HepG2 (cell line): ENCODE results near the gene DTWD2. TPM values are rescaled to one million over a fixed set of nuclear protein-coding genes. Genes with fewer than 3 reads are reported as not detected.

Experiments
- CCAR2 ChIP-seq: fragments of 200-400 bp; formaldehyde crosslinking; optimal IDR thresholded peaks from 2 replicates; pipeline ENCODE3; 2018; ENCODE audit warnings: low read depth, mild to moderate bottlenecking, low read length, moderate library complexity
- HCFC1 ChIP-seq: fragments of 150-350 bp; IDR thresholded peaks from 2 replicates; pipeline ENCODE4 v1.6.1; 2014; ENCODE audit warnings: low read depth, low read length
- SP2 ChIP-seq: sonication (generic); formaldehyde crosslinking; IDR thresholded peaks from 2 replicates; pipeline ENCODE4 v1.5.1; 2020; ENCODE audit warnings: mild to moderate bottlenecking, missing genetic modification reagents
- ZBTB38 ChIP-seq: sonication (generic); formaldehyde crosslinking; IDR thresholded peaks from 2 replicates; pipeline ENCODE4 v1.5.1; 2020; ENCODE audit warnings: mild to moderate bottlenecking, missing genetic modification reagents
- ZNF263 ChIP-seq: sonication (generic); formaldehyde crosslinking; IDR thresholded peaks from 2 replicates; pipeline ENCODE4 v1.4.0; 2020; ENCODE audit warnings: missing genetic modification reagents
- ZNF816 ChIP-seq: sonication (generic); formaldehyde crosslinking; IDR thresholded peaks from 2 replicates; pipeline ENCODE4 v1.8.0; 2022; ENCODE audit warnings: missing genetic modification reagents, mild to moderate bottlenecking, borderline replicate concordance
- polyA plus RNA-seq, 8 experiments: library from polyadenylated mRNA; depleted of rRNA in 3 of 8; stranded (reverse) in 7 of 8; unstranded in 1 of 8; fragments of >200 nt; fragmentation: Illumina TruSeq in 4 of 8; extraction: Trizol in 4 of 8; gene quantifications; 2 replicates each; pipeline versions ENCODE4 v1.2.1 to v1.2.3, GENCODE V29; 2011 to 2016; ENCODE audit warnings: low read depth in 4 of 8, missing spikeins in 1 of 8, mixed read lengths in 1 of 8; ENCODE audit not compliant: insufficient read depth in 1 of 8
- total RNA-seq, 5 experiments: library from RNA; depleted of rRNA; stranded (reverse); fragments of >200 nt; fragmentation: Illumina TruSeq; extraction: Trizol; gene quantifications; 2 replicates each; pipeline ENCODE4 v1.2.3, GENCODE V29; 2016; ENCODE audit warnings: low read depth in 1 of 5
- TF ChIP-seq, protein P1 (sequence below): sonication (generic); formaldehyde crosslinking; IDR thresholded peaks from 2 replicates; pipeline ENCODE4 v1.4.0; 2020; ENCODE audit warnings: missing genetic modification reagents
- TF ChIP-seq, protein P2 (sequence below): sonication (generic); formaldehyde crosslinking; IDR thresholded peaks from 2 replicates; pipeline ENCODE4 v1.4.0; 2020; ENCODE audit warnings: missing genetic modification reagents
- TF ChIP-seq, protein P3 (sequence below): sonication (generic); formaldehyde crosslinking; IDR thresholded peaks from one replicate; pipeline ENCODE4 v1.5.1; 2020; ENCODE audit warnings: mild to moderate bottlenecking, missing genetic modification reagents; ENCODE audit errors: not compliant biosample characterization
- TF ChIP-seq, protein P4 (sequence below): sonication (generic); formaldehyde crosslinking; IDR thresholded peaks from 2 replicates; pipeline ENCODE4 v1.5.1; 2020; ENCODE audit warnings: mild to moderate bottlenecking, missing genetic modification reagents, moderate library complexity
- TF ChIP-seq, protein P5 (sequence below): sonication (generic); formaldehyde crosslinking; IDR thresholded peaks from 2 replicates; pipeline ENCODE4 v1.4.0; 2020; ENCODE audit warnings: missing genetic modification reagents

Gene DTWD2
- total and polyA plus RNA-seq, 2 of the 13 experiments (the other 11 are each of a cell fraction or from before 2014, with no cell fraction given): 1.6 to 6.0 TPM

DNA sequence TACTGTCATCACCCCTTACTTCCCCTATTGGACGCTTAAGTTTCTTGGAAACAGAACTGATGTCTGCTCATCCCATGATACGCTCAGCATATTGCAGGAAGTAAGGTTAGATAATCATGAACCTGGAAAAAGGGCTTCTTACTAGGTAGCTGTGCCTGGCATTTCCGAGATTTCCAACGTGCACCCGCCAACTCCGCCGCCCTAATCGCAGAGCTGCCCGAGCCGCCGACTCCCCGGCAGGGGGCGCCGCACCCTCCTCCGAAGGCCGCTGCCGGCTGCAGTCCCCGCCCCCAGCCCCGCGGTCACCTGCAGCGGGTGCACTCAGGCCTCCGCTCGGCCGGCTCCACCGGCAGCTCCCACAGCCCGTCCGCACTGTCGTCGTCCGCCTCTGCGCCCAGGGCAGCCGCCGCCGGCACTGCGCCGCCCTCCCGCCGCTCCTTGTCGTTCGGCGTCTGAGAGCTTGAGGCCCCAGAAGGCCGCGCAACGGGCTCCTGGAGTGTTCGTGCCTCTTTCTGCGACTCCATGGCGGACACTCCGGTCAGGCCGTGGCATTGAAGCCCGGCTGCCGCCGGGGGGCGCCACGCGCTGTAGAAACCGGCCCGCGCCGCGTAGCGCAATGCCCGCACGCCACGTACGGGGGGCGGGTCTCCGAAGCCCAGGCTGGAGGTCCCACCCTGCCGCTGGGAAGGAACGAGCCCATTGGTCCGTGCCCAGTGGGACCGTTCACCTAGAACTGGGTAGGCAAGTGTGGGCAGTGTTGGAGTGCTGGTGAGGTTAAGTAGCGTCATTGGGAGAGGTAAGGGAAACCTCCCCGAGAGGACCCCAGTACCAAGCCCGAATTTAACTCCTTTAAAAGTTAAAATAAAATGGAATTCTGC is at the start of gene DTWD2 (continued):
- TF ChIP-seq, protein P1, sequence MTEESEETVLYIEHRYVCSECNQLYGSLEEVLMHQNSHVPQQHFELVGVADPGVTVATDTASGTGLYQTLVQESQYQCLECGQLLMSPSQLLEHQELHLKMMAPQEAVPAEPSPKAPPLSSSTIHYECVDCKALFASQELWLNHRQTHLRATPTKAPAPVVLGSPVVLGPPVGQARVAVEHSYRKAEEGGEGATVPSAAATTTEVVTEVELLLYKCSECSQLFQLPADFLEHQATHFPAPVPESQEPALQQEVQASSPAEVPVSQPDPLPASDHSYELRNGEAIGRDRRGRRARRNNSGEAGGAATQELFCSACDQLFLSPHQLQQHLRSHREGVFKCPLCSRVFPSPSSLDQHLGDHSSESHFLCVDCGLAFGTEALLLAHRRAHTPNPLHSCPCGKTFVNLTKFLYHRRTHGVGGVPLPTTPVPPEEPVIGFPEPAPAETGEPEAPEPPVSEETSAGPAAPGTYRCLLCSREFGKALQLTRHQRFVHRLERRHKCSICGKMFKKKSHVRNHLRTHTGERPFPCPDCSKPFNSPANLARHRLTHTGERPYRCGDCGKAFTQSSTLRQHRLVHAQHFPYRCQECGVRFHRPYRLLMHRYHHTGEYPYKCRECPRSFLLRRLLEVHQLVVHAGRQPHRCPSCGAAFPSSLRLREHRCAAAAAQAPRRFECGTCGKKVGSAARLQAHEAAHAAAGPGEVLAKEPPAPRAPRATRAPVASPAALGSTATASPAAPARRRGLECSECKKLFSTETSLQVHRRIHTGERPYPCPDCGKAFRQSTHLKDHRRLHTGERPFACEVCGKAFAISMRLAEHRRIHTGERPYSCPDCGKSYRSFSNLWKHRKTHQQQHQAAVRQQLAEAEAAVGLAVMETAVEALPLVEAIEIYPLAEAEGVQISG (CRISPR knock-in tag): peak; percentile 88; the same call in 1 of the 2 replicates
- no peak for TF ChIP-seq CCAR2
- TF ChIP-seq, protein P2, sequence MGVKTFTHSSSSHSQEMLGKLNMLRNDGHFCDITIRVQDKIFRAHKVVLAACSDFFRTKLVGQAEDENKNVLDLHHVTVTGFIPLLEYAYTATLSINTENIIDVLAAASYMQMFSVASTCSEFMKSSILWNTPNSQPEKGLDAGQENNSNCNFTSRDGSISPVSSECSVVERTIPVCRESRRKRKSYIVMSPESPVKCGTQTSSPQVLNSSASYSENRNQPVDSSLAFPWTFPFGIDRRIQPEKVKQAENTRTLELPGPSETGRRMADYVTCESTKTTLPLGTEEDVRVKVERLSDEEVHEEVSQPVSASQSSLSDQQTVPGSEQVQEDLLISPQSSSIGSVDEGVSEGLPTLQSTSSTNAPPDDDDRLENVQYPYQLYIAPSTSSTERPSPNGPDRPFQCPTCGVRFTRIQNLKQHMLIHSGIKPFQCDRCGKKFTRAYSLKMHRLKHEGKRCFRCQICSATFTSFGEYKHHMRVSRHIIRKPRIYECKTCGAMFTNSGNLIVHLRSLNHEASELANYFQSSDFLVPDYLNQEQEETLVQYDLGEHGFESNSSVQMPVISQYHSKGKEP: 0 out of 2 replicates have a peak, but pooled peaks have one; percentile 49
- TF ChIP-seq, protein P3, sequence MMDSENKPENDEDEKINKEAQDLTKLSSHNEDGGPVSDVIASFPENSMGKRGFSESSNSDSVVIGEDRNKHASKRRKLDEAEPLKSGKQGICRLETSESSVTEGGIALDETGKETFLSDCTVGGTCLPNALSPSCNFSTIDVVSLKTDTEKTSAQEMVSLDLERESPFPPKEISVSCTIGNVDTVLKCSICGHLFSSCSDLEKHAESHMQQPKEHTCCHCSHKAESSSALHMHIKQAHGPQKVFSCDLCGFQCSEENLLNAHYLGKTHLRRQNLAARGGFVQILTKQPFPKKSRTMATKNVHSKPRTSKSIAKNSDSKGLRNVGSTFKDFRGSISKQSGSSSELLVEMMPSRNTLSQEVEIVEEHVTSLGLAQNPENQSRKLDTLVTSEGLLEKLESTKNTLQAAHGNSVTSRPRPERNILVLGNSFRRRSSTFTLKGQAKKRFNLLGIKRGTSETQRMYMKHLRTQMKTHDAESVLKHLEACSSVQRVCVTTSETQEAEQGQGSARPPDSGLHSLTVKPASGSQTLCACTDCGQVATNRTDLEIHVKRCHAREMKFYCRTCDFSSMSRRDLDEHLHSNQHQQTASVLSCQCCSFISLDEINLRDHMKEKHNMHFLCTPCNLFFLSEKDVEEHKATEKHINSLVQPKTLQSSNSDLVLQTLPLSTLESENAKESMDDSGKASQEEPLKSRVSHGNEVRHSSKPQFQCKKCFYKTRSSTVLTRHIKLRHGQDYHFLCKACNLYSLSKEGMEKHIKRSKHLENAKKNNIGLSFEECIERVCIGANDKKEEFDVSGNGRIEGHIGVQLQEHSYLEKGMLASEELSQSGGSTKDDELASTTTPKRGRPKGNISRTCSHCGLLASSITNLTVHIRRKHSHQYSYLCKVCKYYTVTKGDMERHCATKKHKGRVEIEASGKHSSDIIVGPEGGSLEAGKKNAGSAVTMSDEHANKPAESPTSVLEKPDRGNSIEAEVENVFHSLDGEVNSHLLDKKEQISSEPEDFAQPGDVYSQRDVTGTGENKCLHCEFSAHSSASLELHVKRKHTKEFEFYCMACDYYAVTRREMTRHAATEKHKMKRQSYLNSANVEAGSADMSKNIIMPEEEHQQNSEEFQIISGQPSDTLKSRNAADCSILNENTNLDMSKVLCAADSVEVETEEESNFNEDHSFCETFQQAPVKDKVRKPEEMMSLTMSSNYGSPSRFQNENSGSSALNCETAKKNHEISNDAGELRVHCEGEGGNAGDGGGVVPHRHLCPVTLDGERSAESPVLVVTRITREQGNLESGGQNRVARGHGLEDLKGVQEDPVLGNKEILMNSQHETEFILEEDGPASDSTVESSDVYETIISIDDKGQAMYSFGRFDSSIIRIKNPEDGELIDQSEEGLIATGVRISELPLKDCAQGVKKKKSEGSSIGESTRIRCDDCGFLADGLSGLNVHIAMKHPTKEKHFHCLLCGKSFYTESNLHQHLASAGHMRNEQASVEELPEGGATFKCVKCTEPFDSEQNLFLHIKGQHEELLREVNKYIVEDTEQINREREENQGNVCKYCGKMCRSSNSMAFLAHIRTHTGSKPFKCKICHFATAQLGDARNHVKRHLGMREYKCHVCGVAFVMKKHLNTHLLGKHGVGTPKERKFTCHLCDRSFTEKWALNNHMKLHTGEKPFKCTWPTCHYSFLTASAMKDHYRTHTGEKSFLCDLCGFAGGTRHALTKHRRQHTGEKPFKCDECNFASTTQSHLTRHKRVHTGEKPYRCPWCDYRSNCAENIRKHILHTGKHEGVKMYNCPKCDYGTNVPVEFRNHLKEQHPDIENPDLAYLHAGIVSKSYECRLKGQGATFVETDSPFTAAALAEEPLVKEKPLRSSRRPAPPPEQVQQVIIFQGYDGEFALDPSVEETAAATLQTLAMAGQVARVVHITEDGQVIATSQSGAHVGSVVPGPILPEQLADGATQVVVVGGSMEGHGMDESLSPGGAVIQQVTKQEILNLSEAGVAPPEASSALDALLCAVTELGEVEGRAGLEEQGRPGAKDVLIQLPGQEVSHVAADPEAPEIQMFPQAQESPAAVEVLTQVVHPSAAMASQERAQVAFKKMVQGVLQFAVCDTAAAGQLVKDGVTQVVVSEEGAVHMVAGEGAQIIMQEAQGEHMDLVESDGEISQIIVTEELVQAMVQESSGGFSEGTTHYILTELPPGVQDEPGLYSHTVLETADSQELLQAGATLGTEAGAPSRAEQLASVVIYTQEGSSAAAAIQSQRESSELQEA (CRISPR knock-in tag): peak; percentile 51
- TF ChIP-seq SP2 (CRISPR knock-in tag): peak; percentile 80
- peak; percentile 10; the same call in 1 of the 2 replicates for TF ChIP-seq HCFC1
- no peak; the same call in 1 of the 2 replicates for TF ChIP-seq ZNF263
- TF ChIP-seq, protein P4, sequence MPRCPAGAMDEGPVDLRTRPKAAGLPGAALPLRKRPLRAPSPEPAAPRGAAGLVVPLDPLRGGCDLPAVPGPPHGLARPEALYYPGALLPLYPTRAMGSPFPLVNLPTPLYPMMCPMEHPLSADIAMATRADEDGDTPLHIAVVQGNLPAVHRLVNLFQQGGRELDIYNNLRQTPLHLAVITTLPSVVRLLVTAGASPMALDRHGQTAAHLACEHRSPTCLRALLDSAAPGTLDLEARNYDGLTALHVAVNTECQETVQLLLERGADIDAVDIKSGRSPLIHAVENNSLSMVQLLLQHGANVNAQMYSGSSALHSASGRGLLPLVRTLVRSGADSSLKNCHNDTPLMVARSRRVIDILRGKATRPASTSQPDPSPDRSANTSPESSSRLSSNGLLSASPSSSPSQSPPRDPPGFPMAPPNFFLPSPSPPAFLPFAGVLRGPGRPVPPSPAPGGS (CRISPR knock-in tag): peak; percentile 97
- 0 out of 2 replicates have a peak, but pooled peaks have one; percentile 54 for TF ChIP-seq ZNF816 (CRISPR knock-in tag)
- TF ChIP-seq, protein P5, sequence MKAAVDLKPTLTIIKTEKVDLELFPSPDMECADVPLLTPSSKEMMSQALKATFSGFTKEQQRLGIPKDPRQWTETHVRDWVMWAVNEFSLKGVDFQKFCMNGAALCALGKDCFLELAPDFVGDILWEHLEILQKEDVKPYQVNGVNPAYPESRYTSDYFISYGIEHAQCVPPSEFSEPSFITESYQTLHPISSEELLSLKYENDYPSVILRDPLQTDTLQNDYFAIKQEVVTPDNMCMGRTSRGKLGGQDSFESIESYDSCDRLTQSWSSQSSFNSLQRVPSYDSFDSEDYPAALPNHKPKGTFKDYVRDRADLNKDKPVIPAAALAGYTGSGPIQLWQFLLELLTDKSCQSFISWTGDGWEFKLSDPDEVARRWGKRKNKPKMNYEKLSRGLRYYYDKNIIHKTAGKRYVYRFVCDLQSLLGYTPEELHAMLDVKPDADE (CRISPR knock-in tag): no peak
- peak; percentile 78; the same call in 1 of the 2 replicates for TF ChIP-seq ZBTB38 (CRISPR knock-in tag)
